HCT116 (cell line): ENCODE measurements around the gene NOD1. TPM values are rescaled to one million over a fixed set of nuclear protein-coding genes. Genes with fewer than 3 reads are reported as not detected.
"Not testable (repeated sequence)": the region's sequence is repeated elsewhere in the genome, so short reads cannot be mapped to it uniquely, and the experiment has no call there.

Experiments
- ATAC-seq: fragments of 200-7000 bp; cut with Tn5 transposase; 2 replicates; pipeline ENCODE4 v1.9.1; 2020; ENCODE audit warnings: mild to moderate bottlenecking, moderate library complexity
- BruUV-seq: library from RNA; stranded (reverse); fragments of 400-500 nt; replicated peaks from 2 replicates; lab custom pipeline; 2021; lab: Mats Ljungman, UMichigan
- CTCF ChIA-PET: fragments of 300-600 bp; sonication (Branson Sonifier 250); formaldehyde crosslinking; loops from one replicate; lab custom pipeline; 2021; ENCODE audit warnings: antibody characterized with exemption; lab: Charles Lee
- POLR2A ChIA-PET: fragments of 300-600, 350-600 bp; sonication (Branson Sonifier 250); formaldehyde crosslinking; loops from one replicate; lab custom pipeline; 2021; ENCODE audit warnings: antibody characterized with exemption; lab: Charles Lee
- RAD21 ChIA-PET, 2 experiments: fragments of 300-600 bp; sonication (Branson Sonifier 250); formaldehyde crosslinking; loops; one replicate each; lab custom pipeline; 2023; ENCODE audit warnings: low total read pairs in 2 of 2; ENCODE audit not compliant: uncharacterized antibody in 2 of 2, unreplicated experiment in 2 of 2, low non-redundant PET in 1 of 2; lab: Charles Lee
- DNase-seq: peaks from one replicate; pipeline ENCODE4 v3.0.0-alpha.2; 2010; ENCODE audit warnings: low read depth, low spot score
- H2AFZ ChIP-seq: fragments of 200-600 bp; shearing (Covaris generic), sonication (generic); 2 replicates; pipeline ENCODE4 v1.6.1; 2017; ENCODE audit warnings: low read depth, mixed run types, mixed read lengths, antibody characterized with exemption, low read length; ENCODE audit not compliant: poor library complexity, severe bottlenecking
- H3K27ac ChIP-seq: 2 replicates; pipeline ENCODE4 v1.5.1; 2012; ENCODE audit warnings: low read depth, low read length
- H3K27me3 ChIP-seq: fragments of 200-600 bp; sonication (generic); 2 replicates; pipeline ENCODE4 v1.6.1; 2016; ENCODE audit warnings: mixed run types, low read length, mixed read lengths; ENCODE audit not compliant: insufficient read depth
- H3K36me3 ChIP-seq, 2 experiments: fragments of 200-500 bp in 1 of 2; fragments of 200-600 bp in 1 of 2; sonication (Bioruptor generic) in 1 of 2; sonication (generic) in 1 of 2; 2 replicates each; pipeline versions ENCODE4 v1.5.1 to v1.6.1; 2014 to 2016; ENCODE audit warnings: low read length in 2 of 2, inconsistent platforms in 1 of 2, mixed read lengths in 1 of 2, mixed run types in 1 of 2; ENCODE audit not compliant: insufficient read depth in 2 of 2, control insufficient read depth in 1 of 2
- H3K4me1 ChIP-seq, 2 experiments: fragments of 200-600 bp in 1 of 2; sonication (generic) in 1 of 2; 2 replicates each; pipeline versions ENCODE4 v1.5.1 to v1.6.1; 2012 to 2017; ENCODE audit warnings: low read length in 2 of 2, inconsistent platforms in 1 of 2, mild to moderate bottlenecking in 1 of 2, mixed read lengths in 1 of 2, mixed run types in 1 of 2, moderate library complexity in 1 of 2; ENCODE audit not compliant: insufficient read depth in 2 of 2, control insufficient read depth in 1 of 2
- H3K4me2 ChIP-seq: fragments of 200-600 bp; sonication (generic); 2 replicates; pipeline ENCODE4 v1.6.1; 2017; ENCODE audit warnings: mixed run types, low read length, mixed read lengths
- H3K4me3 ChIP-seq, 2 experiments: fragments of 200-600 bp in 1 of 2; sonication (generic) in 1 of 2; replicated peaks in 1 of 2; 2 replicates each; pipeline ENCODE4 v1.5.1; 2011 to 2016; ENCODE audit warnings: low read length in 2 of 2, control low read depth in 1 of 2, low read depth in 1 of 2, mild to moderate bottlenecking in 1 of 2, mixed read lengths in 1 of 2, mixed run types in 1 of 2
- H3K79me2 ChIP-seq: fragments of 200-600 bp; sonication (generic); 2 replicates; pipeline ENCODE4 v1.6.1; 2017; ENCODE audit warnings: mild to moderate bottlenecking, mixed run types, low read length, moderate library complexity, mixed read lengths; ENCODE audit not compliant: insufficient read depth
- H3K9ac ChIP-seq: fragments of 200-600 bp; sonication (generic); 2 replicates; pipeline ENCODE4 v1.6.1; 2016; ENCODE audit warnings: low read length, mixed read lengths
- H3K9me2 ChIP-seq: fragments of 200-600 bp; sonication (generic), shearing (Covaris generic); 2 replicates; pipeline ENCODE4 v1.6.1; 2017; ENCODE audit warnings: mixed run types, mild to moderate bottlenecking, moderate library complexity; ENCODE audit not compliant: insufficient read depth
- H3K9me3 ChIP-seq, 2 experiments: fragments of 200-500 bp in 1 of 2; fragments of 200-600 bp in 1 of 2; sonication (Bioruptor generic) in 1 of 2; sonication (generic) in 1 of 2; 2 replicates each; pipeline ENCODE4 v1.6.1; 2014 to 2017; ENCODE audit warnings: low read length in 2 of 2, mixed read lengths in 2 of 2, inconsistent platforms in 1 of 2, low read depth in 1 of 2, mild to moderate bottlenecking in 1 of 2, mixed run types in 1 of 2, moderate library complexity in 1 of 2; ENCODE audit not compliant: control insufficient read depth in 1 of 2, insufficient read depth in 1 of 2
- H4K20me1 ChIP-seq: fragments of 200-600 bp; sonication (generic), shearing (Covaris generic); 2 replicates; pipeline ENCODE4 v1.6.1; 2017; ENCODE audit warnings: mixed run types, mild to moderate bottlenecking, moderate library complexity; ENCODE audit not compliant: insufficient read depth
- ATF3 ChIP-seq: IDR thresholded peaks from 2 replicates; pipeline ENCODE4 v1.6.1; 2012
- CEBPB ChIP-seq: IDR thresholded peaks from 2 replicates; pipeline ENCODE4 v1.6.1; 2012; ENCODE audit warnings: low read depth
- EGR1 ChIP-seq: IDR thresholded peaks from 2 replicates; pipeline ENCODE4 v1.6.1; 2012; ENCODE audit warnings: low read depth
- ELF1 ChIP-seq: IDR thresholded peaks from 2 replicates; pipeline ENCODE4 v1.6.1; 2012; ENCODE audit warnings: low read depth, borderline replicate concordance
- POLR2AphosphoS5 ChIP-seq: IDR thresholded peaks from 2 replicates; pipeline ENCODE4 v1.6.1; 2011; ENCODE audit warnings: mild to moderate bottlenecking, low read depth, low read length, moderate library complexity
- SP1 ChIP-seq: IDR thresholded peaks from 2 replicates; pipeline ENCODE4 v1.6.1; 2012; ENCODE audit warnings: low read depth
- TCF7L2 ChIP-seq: IDR thresholded peaks from 2 replicates; pipeline ENCODE4 v1.7.0; 2011; ENCODE audit warnings: borderline replicate concordance, inconsistent platforms; ENCODE audit not compliant: insufficient read depth, insufficient read length; ENCODE audit errors: extremely low read depth
- ZNF274 ChIP-seq: fragments of 200-500 bp; sonication (Bioruptor generic); IDR thresholded peaks from 2 replicates; pipeline ENCODE4 v1.6.1; 2014; ENCODE audit warnings: mild to moderate bottlenecking, low read depth, low read length, inconsistent platforms
- intact Hi-C: fragments of 100-400 bp; cut with micrococcal nuclease; formaldehyde crosslinking; loops from 2 replicates; pipeline ENCODE4 v1.10.0; 2022
- total RNA-seq: library from RNA; stranded (reverse); gene quantifications from one replicate; pipeline ENCODE4 v1.2.1, GENCODE V29; 2021; ENCODE audit not compliant: unreplicated experiment
- TF ChIP-seq, protein P1 (sequence below): IDR thresholded peaks from 2 replicates; pipeline ENCODE4 v1.6.1; 2012; ENCODE audit warnings: low read depth

The NOD1 gene
- total RNA-seq, 1 experiment from 2014 or later, result 5.9 TPM

DNA sequence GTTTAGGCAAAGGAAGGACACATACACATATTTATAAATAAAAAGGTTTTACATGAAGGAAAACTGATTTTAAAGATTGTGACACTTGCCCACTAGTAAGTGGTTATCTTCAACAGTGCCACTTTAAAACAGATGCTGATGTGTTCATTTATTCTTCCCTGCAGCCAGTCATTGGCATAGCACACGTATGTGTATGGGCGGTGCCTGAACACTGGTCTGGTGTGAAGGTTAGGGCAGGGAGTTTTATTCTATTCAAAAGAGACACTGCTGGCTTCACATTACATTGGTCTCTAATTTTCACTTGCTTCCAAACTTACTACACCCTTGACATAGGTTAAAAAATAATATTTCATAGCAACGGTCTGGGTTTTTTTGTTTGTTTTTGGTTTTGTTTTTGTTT is 57.9 kb downstream of the NOD1 start:
- BruUV-seq, result no TSS peak
- Histone ChIP-seq H3K4me3 (no peak overlapping the region), H3K27ac (no peak overlapping the region), H3K4me2 (no peak overlapping the region), H4K20me1 (no peaks in the 10 kb centered on the region), H3K4me1 (peaks cover 0 to 14% of the 10 kb centered on the region in 2 experiments; a peak in 2 of 4 replicates), H3K36me3 (no peaks in the 10 kb centered on the region), H3K79me2 (no peaks in the 10 kb centered on the region), H3K27me3 (no peaks in the 10 kb centered on the region), H2AFZ (no peak overlapping the region), H3K9ac (no peak overlapping the region), H3K9me2 (no peaks in the 10 kb centered on the region), H3K9me3 (no peaks in the 10 kb centered on the region)
- ATAC-seq (no peak), DNase-seq (no peak)
- ChIA-PET RAD21 (no interaction called here), CTCF (no interaction called here), POLR2A (no interaction called here)
- no peak for TF ChIP-seq CEBPB
- no peak for TF ChIP-seq POLR2AphosphoS5
- no peak for TF ChIP-seq ATF3
- no peak for TF ChIP-seq EGR1
- TF ChIP-seq, protein P1, sequence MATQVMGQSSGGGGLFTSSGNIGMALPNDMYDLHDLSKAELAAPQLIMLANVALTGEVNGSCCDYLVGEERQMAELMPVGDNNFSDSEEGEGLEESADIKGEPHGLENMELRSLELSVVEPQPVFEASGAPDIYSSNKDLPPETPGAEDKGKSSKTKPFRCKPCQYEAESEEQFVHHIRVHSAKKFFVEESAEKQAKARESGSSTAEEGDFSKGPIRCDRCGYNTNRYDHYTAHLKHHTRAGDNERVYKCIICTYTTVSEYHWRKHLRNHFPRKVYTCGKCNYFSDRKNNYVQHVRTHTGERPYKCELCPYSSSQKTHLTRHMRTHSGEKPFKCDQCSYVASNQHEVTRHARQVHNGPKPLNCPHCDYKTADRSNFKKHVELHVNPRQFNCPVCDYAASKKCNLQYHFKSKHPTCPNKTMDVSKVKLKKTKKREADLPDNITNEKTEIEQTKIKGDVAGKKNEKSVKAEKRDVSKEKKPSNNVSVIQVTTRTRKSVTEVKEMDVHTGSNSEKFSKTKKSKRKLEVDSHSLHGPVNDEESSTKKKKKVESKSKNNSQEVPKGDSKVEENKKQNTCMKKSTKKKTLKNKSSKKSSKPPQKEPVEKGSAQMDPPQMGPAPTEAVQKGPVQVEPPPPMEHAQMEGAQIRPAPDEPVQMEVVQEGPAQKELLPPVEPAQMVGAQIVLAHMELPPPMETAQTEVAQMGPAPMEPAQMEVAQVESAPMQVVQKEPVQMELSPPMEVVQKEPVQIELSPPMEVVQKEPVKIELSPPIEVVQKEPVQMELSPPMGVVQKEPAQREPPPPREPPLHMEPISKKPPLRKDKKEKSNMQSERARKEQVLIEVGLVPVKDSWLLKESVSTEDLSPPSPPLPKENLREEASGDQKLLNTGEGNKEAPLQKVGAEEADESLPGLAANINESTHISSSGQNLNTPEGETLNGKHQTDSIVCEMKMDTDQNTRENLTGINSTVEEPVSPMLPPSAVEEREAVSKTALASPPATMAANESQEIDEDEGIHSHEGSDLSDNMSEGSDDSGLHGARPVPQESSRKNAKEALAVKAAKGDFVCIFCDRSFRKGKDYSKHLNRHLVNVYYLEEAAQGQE, result no peak
- no peak for TF ChIP-seq SP1
- no peak for TF ChIP-seq ZNF274
- TF ChIP-seq TCF7L2, result no peak
- TF ChIP-seq ELF1, result no peak
- intact Hi-C loops, result loop anchor here (5.0 kb wide), 1 partner anchor 142 kb away; no protein-coding TSS in a partner anchor

DNA sequence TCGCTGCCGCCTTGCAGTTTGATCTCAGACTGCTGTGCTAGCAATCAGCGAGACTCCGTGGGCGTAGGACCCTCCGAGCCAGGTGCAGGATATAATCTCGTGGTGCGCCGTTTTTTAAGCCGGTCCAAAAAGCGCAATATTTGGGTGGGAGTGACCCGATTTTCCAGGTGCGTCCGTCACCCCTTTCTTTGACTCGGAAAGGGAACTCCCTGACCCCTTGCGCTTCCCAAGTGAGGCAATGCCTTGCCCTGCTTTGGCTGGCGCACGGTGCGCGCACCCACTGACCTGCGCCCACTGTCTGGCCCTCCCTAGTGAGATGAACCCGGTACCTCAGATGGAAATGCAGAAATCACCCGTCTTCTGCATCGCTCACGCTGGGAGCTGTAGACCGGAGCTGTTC is 58.5 kb downstream of the NOD1 start:
- H3K27ac ChIP-seq, H3K4me3 ChIP-seq, H3K36me3 ChIP-seq, CTCF ChIA-PET, H3K9me3 ChIP-seq, H4K20me1 ChIP-seq, H3K27me3 ChIP-seq, RAD21 ChIA-PET, POLR2A ChIA-PET, H3K79me2 ChIP-seq, ATAC-seq, H3K9ac ChIP-seq, H3K9me2 ChIP-seq, DNase-seq, H3K4me2 ChIP-seq, BruUV-seq, H2AFZ ChIP-seq: not testable (repeated sequence)
- intact Hi-C loops, result loop anchor here (5.0 kb wide), 1 partner anchor 142 kb away; no protein-coding TSS in a partner anchor
- H3K4me1 ChIP-seq, result peaks cover 0 to 14% of the 10 kb centered on the region in 2 experiments; a peak in 2 of 4 replicates
